HL-60 (cell line): ENCODE data around the gene MOXD1.
"Not testable (repeated sequence)": the region's sequence is repeated elsewhere in the genome, so short reads cannot be mapped to it uniquely, and the experiment has no call there.

Experiments
- DNase-seq, 2 experiments: peaks; one replicate each; pipeline ENCODE4 v3.0.0-alpha.2; 2010 to 2020; ENCODE audit warnings: low read depth in 1 of 2, low spot score in 1 of 2
- H3K27ac ChIP-seq: fragments of 250-450 bp; sonication (Bioruptor Pico); replicated peaks from 2 replicates; pipeline ENCODE4 v1.5.1; 2020; ENCODE audit warnings: mild to moderate bottlenecking, moderate library complexity
- H3K27me3 ChIP-seq: fragments of 250-450 bp; sonication (Bioruptor Pico); 2 replicates; pipeline ENCODE4 v1.5.1; 2021; ENCODE audit warnings: mild to moderate bottlenecking, moderate library complexity; ENCODE audit not compliant: insufficient read depth, poor library complexity, severe bottlenecking
- H3K4me3 ChIP-seq: replicated peaks from 2 replicates; pipeline ENCODE4 v1.5.1; 2011; ENCODE audit warnings: mild to moderate bottlenecking, control low read depth, low read length; ENCODE audit not compliant: insufficient read depth
- CTCF ChIP-seq: IDR thresholded peaks from one replicate; pipeline ENCODE4 v1.5.1; 2011; ENCODE audit warnings: low read length, control low read depth, inconsistent platforms; ENCODE audit not compliant: insufficient read depth
- GABPA ChIP-seq: IDR thresholded peaks from 2 replicates; pipeline ENCODE4 v1.6.1; 2012; ENCODE audit warnings: low read depth
- POLR2AphosphoS5 ChIP-seq: IDR thresholded peaks from 2 replicates; pipeline ENCODE4 v1.6.1; 2012; ENCODE audit warnings: low read depth
- REST ChIP-seq: IDR thresholded peaks from 2 replicates; pipeline ENCODE4 v1.6.1; 2012; ENCODE audit warnings: low read depth; ENCODE audit not compliant: insufficient replicate concordance
- SPI1 ChIP-seq: IDR thresholded peaks from 2 replicates; pipeline ENCODE4 v1.6.1; 2012; ENCODE audit warnings: low read depth, mild to moderate bottlenecking, borderline replicate concordance

Gene MOXD1

GRCh38 chr6:132272776-132273175, 128.5 kb downstream of the MOXD1 start:
- TF ChIP-seq CTCF, result no peak
- no peak for TF ChIP-seq GABPA
- TF ChIP-seq POLR2AphosphoS5, result no peak
- TF ChIP-seq SPI1, result no peak
- no peak for TF ChIP-seq REST
- no peak overlapping the region for H3K4me3 ChIP-seq
- H3K27ac ChIP-seq, result no peak overlapping the region
- H3K27me3 ChIP-seq, result no peaks in the 10 kb centered on the region
- no peak for DNase-seq

- H3K27me3 ChIP-seq, result no peaks in the 10 kb centered on the region
- no peak for DNase-seq
- H3K27ac ChIP-seq, result no peak overlapping the region
- TF ChIP-seq REST (no peak), CTCF (no peak)
- H3K4me3 ChIP-seq, result no peak overlapping the region
Observed at GRCh38 chr6:132270726-132271402, 130.4 kb downstream of the MOXD1 start.

GRCh38 chr6:132268666-132269065, 132.6 kb downstream of the MOXD1 start:
- not testable (repeated sequence) for H3K27ac ChIP-seq, H3K4me3 ChIP-seq, DNase-seq, H3K27me3 ChIP-seq

GRCh38 chr6:132268209-132268608, 133.1 kb downstream of the MOXD1 start:
- TF ChIP-seq GABPA (no peak), CTCF (no peak), REST (no peak), POLR2AphosphoS5 (no peak), SPI1 (no peak)
- no peaks in the 10 kb centered on the region for H3K27me3 ChIP-seq
- no peak overlapping the region for H3K27ac ChIP-seq
- no peak for DNase-seq
- H3K4me3 ChIP-seq, result no peak overlapping the region
